ENCODE data around the gene GPR17. TPM values are rescaled to one million over a fixed set of nuclear protein-coding genes. Genes with fewer than 3 reads are reported as not detected.

GPR17 gene
- total RNA-seq, 4 donors from 2014 or later, result not detected

DNA sequence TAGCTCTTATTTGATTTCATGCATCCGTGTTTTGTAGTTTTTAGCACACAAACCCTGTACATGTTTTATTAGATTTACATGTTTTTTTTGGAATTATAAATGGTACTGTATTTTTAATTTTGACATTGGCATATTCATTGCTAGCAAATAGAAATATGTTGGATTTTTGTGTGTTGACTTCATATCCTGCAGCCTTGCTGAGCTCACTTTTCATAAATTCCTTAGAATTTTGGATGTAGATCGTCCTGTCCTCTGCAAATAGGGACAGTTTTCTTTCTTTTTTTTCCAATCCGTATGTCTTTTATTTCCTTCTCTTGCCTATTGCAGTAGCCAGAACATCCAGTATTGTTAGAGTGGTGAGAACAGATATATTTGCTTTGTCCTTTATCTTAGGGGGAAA, 46.7 kb upstream of the GPR17 start:
- no peaks in the 10 kb centered on the region for H3K4me1 ChIP-seq
- H3K27ac ChIP-seq, result no peak overlapping the region
- TF ChIP-seq POLR2A (IDR thresholded peaks at IDR 0.05), result no peak
- TF ChIP-seq, protein P1, sequence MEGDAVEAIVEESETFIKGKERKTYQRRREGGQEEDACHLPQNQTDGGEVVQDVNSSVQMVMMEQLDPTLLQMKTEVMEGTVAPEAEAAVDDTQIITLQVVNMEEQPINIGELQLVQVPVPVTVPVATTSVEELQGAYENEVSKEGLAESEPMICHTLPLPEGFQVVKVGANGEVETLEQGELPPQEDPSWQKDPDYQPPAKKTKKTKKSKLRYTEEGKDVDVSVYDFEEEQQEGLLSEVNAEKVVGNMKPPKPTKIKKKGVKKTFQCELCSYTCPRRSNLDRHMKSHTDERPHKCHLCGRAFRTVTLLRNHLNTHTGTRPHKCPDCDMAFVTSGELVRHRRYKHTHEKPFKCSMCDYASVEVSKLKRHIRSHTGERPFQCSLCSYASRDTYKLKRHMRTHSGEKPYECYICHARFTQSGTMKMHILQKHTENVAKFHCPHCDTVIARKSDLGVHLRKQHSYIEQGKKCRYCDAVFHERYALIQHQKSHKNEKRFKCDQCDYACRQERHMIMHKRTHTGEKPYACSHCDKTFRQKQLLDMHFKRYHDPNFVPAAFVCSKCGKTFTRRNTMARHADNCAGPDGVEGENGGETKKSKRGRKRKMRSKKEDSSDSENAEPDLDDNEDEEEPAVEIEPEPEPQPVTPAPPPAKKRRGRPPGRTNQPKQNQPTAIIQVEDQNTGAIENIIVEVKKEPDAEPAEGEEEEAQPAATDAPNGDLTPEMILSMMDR (IDR thresholded peaks at IDR 0.05), result no peak
- intact Hi-C loops (cut with DNase I), result no loop called here
- H3K27me3 ChIP-seq, result peaks cover 0 to 3% (median 0%) of the 10 kb centered on the region in 4 donors
- WGBS, 2 donors, result 62 to 73% methylated on average over 3 of the region's 3 CpGs
- DNase-seq, result no peak
- H3K9me3 ChIP-seq, result peaks cover 0 to 10% (median 0%) of the 10 kb centered on the region in 3 donors
- no peaks in the 10 kb centered on the region for H3K36me3 ChIP-seq
- H3K4me3 ChIP-seq, result no peak overlapping the region

DNA sequence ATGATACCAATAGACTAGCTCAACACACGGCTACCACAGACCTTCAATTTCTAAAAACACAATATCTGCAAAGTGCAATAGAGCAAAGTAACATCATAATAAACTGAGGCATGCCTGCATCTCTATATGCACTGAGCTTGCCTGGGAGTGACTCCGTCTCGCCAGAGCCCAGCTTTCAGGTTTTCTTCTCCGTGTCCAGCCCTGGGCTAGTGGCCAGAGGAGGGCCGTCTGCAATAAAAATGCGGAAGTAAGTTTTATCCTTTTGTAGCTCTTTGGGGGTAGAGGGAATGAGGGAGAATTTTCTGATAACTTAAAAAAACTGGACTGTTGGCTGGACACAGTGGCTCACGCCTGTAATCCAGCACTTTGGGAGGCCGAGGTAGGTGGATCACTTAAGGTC, 41.0 kb upstream of the GPR17 start:
- no peak overlapping the region for H3K4me3 ChIP-seq
- no peak for DNase-seq
- H3K27me3 ChIP-seq, result no peaks in the 10 kb centered on the region
- intact Hi-C loops (cut with DNase I), result no loop called here
- no peaks in the 10 kb centered on the region for H3K36me3 ChIP-seq
- H3K9me3 ChIP-seq, result peaks cover 0 to 10% (median 0%) of the 10 kb centered on the region in 3 donors
- H3K4me1 ChIP-seq, result no peaks in the 10 kb centered on the region
- no peak overlapping the region for H3K27ac ChIP-seq
- 86 to 88% methylated on average over 8 of the region's 8 CpGs for WGBS, 2 donors
- TF ChIP-seq POLR2A (IDR thresholded peaks at IDR 0.05), result no peak
- TF ChIP-seq, protein P1 (IDR thresholded peaks at IDR 0.05), result no peak

DNA sequence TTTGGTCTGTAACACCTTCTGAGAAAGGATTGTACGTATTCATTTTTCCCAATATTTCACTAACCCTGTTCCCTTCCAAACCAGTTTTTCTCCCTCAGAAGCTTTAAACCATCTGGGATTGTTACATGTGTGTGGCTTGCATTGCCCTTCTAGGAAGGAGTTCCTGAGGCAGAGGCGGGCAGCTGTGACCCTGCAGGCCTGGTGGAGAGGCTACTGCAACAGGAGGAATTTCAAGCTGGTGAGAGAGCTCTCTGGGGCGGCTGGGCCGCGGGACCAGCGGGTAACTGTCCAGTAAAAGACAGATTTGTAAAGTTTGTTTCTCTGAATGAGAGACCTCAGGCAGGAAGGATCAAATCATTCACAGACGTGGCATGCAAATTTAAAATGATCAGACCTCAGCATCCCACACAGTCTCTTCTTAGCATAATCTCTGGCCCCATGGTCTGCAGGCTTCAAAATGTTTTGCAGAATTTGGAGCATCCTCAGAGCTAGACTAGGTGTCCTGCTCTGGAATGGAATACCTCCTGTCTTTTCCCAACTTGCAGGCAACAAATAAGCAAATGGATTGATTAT, 40.2 kb upstream of the GPR17 start:
- peaks cover 0 to 10% (median 0%) of the 10 kb centered on the region in 3 donors for H3K9me3 ChIP-seq
- H3K4me1 ChIP-seq, result no peaks in the 10 kb centered on the region
- no peak overlapping the region for H3K27ac ChIP-seq
- H3K27me3 ChIP-seq, result no peaks in the 10 kb centered on the region
- no peak overlapping the region for H3K4me3 ChIP-seq
- TF ChIP-seq, protein P1 (IDR thresholded peaks at IDR 0.05), result no peak
- no peak for TF ChIP-seq POLR2A (IDR thresholded peaks at IDR 0.05)
- H3K36me3 ChIP-seq, result no peaks in the 10 kb centered on the region
- DNase-seq, result no peak
- WGBS, 2 donors, result 74 to 86% methylated on average over 6 to 7 of the region's 7 CpGs
- intact Hi-C loops (cut with DNase I), result no loop called here

DNA sequence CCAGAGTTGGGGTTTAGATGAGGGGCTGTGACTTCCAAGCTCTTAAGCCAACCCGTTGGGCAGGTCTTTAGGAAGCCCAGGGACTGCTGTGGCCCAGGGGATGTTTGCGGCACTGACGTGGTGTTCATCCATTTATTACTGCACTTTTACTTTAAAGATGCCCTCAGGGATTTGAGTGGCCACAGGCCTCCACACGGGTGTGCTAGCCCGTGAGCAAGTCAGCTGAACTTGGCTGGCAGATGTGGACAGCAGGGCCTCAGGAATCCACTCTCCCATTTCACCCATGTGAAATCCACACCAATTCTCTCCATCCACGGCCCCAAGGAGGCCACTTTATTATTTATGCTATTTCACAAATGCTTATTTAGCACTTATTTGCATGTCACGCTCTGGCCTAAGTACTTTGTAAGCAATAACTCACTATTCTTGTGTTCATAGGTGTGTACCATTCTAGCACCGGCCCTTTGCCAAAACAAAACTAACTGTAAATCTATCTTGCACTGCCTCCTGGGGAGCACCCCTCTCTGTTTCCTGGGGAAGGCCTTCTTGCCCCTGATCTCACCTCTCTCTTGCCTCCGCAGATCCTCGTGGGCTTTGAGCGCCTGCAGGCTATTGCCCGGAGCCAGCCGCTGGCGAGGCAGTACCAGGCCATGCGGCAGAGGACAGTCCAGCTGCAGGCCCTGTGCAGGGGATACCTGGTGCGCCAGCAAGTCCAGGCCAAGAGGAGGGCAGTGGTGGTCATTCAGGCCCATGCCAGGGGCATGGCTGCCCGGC, 39.1 kb upstream of the GPR17 start:
- DNase-seq, result no peak
- no peaks in the 10 kb centered on the region for H3K27me3 ChIP-seq
- no peak overlapping the region for H3K4me3 ChIP-seq
- 79 to 89% methylated on average over 8 to 11 of the region's 17 CpGs for WGBS, 2 donors
- no peaks in the 10 kb centered on the region for H3K36me3 ChIP-seq
- intact Hi-C loops (cut with DNase I), result no loop called here
- H3K27ac ChIP-seq, result no peak overlapping the region
- TF ChIP-seq, protein P1 (IDR thresholded peaks at IDR 0.05), result no peak
- TF ChIP-seq POLR2A (IDR thresholded peaks at IDR 0.05), result no peak
- peaks cover 0 to 10% (median 0%) of the 10 kb centered on the region in 3 donors for H3K9me3 ChIP-seq
- no peaks in the 10 kb centered on the region for H3K4me1 ChIP-seq

DNA sequence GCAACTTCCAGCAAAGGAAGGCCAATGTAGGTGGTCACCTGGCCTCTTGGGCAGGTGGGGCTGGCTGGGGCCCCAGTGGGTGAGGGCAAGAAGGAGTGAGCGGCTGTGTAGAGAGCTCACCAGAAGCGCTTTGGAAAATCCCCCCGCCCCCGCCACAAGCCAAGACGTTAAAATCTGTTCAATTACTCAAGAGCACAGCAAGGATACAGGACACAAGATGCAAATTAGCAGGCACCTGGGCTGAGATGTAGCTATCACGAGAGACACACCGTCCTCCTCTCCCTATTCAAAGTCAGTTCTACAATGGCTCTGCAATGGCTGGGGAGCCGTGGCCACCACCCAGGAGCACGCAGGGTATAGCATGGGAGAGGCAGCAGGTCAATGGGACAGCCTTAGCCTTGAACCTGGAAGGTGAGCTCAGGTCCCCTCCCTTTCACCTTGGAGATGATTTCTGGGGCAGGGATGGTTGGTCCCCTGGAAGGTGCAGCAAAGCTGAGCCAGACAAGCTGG, 38.5 kb upstream of the GPR17 start:
- H3K4me3 ChIP-seq, result no peak overlapping the region
- intact Hi-C loops (cut with DNase I), result no loop called here
- no peaks in the 10 kb centered on the region for H3K36me3 ChIP-seq
- H3K4me1 ChIP-seq, result no peaks in the 10 kb centered on the region
- peaks cover 0 to 10% (median 0%) of the 10 kb centered on the region in 3 donors for H3K9me3 ChIP-seq
- no peak overlapping the region for H3K27ac ChIP-seq
- WGBS, 2 donors, result 85 to 88% methylated on average over 3 to 7 of the region's 9 CpGs
- no peak for DNase-seq
- H3K27me3 ChIP-seq, result no peaks in the 10 kb centered on the region
- TF ChIP-seq POLR2A (IDR thresholded peaks at IDR 0.05), result no peak
- TF ChIP-seq, protein P1 (IDR thresholded peaks at IDR 0.05), result no peak

All from esophagus squamous epithelium (tissue), 5 donors.